CD4-positive, alpha-beta memory T cell (primary cell): ENCODE measurements around the gene MCM6. TPM values are rescaled to one million over a fixed set of nuclear protein-coding genes. Genes with fewer than 3 reads are reported as not detected.

Experiments used
- CTCF ChIA-PET: fragments of 350-600 bp; sonication (Branson Sonifier 250); formaldehyde crosslinking; loops from one replicate; lab custom pipeline; 2021; ENCODE audit warnings: inconsistent platforms; ENCODE audit not compliant: partially characterized antibody; lab: Charles Lee
- POLR2A ChIA-PET: fragments of 350-600 bp; sonication (Branson Sonifier 250); formaldehyde crosslinking; loops from one replicate; lab custom pipeline; 2021; ENCODE audit not compliant: partially characterized antibody; lab: Charles Lee
- DNase-seq, 5 donors: peaks; one replicate each; pipeline versions ENCODE4 v3.0.0 to v3.0.0-alpha.2; 2020 to 2022; ENCODE audit warnings: mixed read lengths in 1 of 5
- H3K27ac ChIP-seq: one replicate; pipeline ENCODE4 v1.7.0; 2013; ENCODE audit warnings: low read depth, low read length
- H3K27me3 ChIP-seq: 2 replicates; pipeline ENCODE4 v1.7.0; 2013; ENCODE audit warnings: mild to moderate bottlenecking, low read length, moderate library complexity; ENCODE audit not compliant: insufficient read depth
- H3K36me3 ChIP-seq: 2 replicates; pipeline ENCODE4 v1.7.0; 2013; ENCODE audit warnings: mild to moderate bottlenecking, low read length, moderate library complexity; ENCODE audit not compliant: insufficient read depth
- H3K4me1 ChIP-seq: 2 replicates; pipeline ENCODE4 v1.7.0; 2013; ENCODE audit warnings: mild to moderate bottlenecking, low read length, moderate library complexity; ENCODE audit not compliant: insufficient read depth
- H3K4me3 ChIP-seq, 2 donors: one replicate each; pipeline ENCODE4 v1.7.0; 2013; ENCODE audit warnings: low read length in 2 of 2, mild to moderate bottlenecking in 1 of 2
- H3K9me3 ChIP-seq, 2 donors: one replicate each; pipeline ENCODE4 v1.7.0; 2013; ENCODE audit warnings: low read length in 2 of 2, control low read depth in 1 of 2; ENCODE audit not compliant: control insufficient read depth in 1 of 2
- H3K27ac Mint-ChIP-seq, 7 donors: one replicate each; pipeline ENCODE4 v1.8.0; 2020 to 2021; ENCODE audit warnings: mixed read lengths in 7 of 7, mild to moderate bottlenecking in 6 of 7, inconsistent platforms in 3 of 7, moderate library complexity in 3 of 7
- H3K27me3 Mint-ChIP-seq, 2 donors: one replicate each; pipeline ENCODE4 v1.8.0; 2020 to 2021; ENCODE audit warnings: mixed read lengths in 2 of 2
- H3K36me3 Mint-ChIP-seq, 2 donors: one replicate each; pipeline ENCODE4 v1.8.0; 2020 to 2021; ENCODE audit warnings: mixed read lengths in 2 of 2, inconsistent platforms in 1 of 2, mild to moderate bottlenecking in 1 of 2
- H3K4me1 Mint-ChIP-seq, 4 donors: one replicate each; pipeline ENCODE4 v1.8.0; 2020 to 2021; ENCODE audit warnings: mixed read lengths in 4 of 4, mild to moderate bottlenecking in 1 of 4
- H3K4me3 Mint-ChIP-seq, 8 donors: one replicate each; pipeline ENCODE4 v1.8.0; 2020 to 2021; ENCODE audit warnings: mixed read lengths in 8 of 8, mild to moderate bottlenecking in 7 of 8, moderate library complexity in 6 of 8, inconsistent platforms in 3 of 8
- H3K9me3 Mint-ChIP-seq, 8 donors: one replicate each; pipeline ENCODE4 v1.8.0; 2020 to 2021; ENCODE audit warnings: mixed read lengths in 8 of 8, mild to moderate bottlenecking in 5 of 8, inconsistent platforms in 3 of 8, moderate library complexity in 1 of 8
- intact Hi-C: fragments of 100-400 bp; cut with micrococcal nuclease; formaldehyde crosslinking; loops from one replicate; pipeline ENCODE4 v1.15.1; 2023
- polyA plus RNA-seq, 2 donors: library from polyadenylated mRNA; unstranded; fragments of 300-500 nt; fragmentation: Illumina TruSeq; gene quantifications; one replicate each; pipeline ENCODE4 v1.2.3, GENCODE V29; 2021
- total RNA-seq, 2 experiments: library from RNA; stranded (reverse); gene quantifications; one replicate each; pipeline ENCODE4 v1.2.3, GENCODE V29; 2021

Gene MCM6
- 10 to 100 TPM; 31.2 to 32.7 TPM for total RNA-seq
- 10 to 100 TPM; 16.1 to 19.0 TPM for polyA plus RNA-seq

- Histone ChIP-seq H3K4me1 (peaks cover 31% of the 10 kb centered on the region), H3K27ac (peak within 1 kb of the TSS; percentile 80), H3K27me3 (no peaks in the 10 kb centered on the region), H3K4me3 (peak within 1 kb of the TSS; percentile 82 to 84), H3K9me3 (no peaks in the 10 kb centered on the region), H3K36me3 (peaks cover 5% of the 10 kb centered on the region)
- Mint-ChIP-seq H3K4me1 (peaks cover 27 to 47% (median 37%) of the 10 kb centered on the region in 4 donors), H3K36me3 (peaks cover 7 to 20% of the 10 kb centered on the region in 2 donors), H3K27ac (peak within 1 kb of the TSS; percentile 94 to 97 (median 95)), H3K4me3 (peak within 1 kb of the TSS; percentile 81 to 96 (median 95)), H3K9me3 (no peaks in the 10 kb centered on the region), H3K27me3 (peaks cover 0 to 1% of the 10 kb centered on the region in 2 donors)
- POLR2A ChIA-PET: interaction anchor here (0.7 to 1.9 kb wide), 15 partner anchors 10 to 958 kb away, joined by 3 to 11 read pairs (median 4); partner anchors contain the start of genes CCNT2, R3HDM1, RAB3GAP1 and UBXN4
- intact Hi-C loops: loop anchor here (1.0 to 5.0 kb wide), 7 partner anchors 106 to 958 kb away; partner anchors contain the start of genes CCNT2, R3HDM1, RAB3GAP1 and UBXN4
- CTCF ChIA-PET: no interaction called here
- DNase-seq: peak; percentile 97 to 98 (median 98)
Measured at GRCh38 chr2:135876066-135876711, at the start of gene MCM6. TSS of gene MCM6 (minus strand) at chr2:135876443. CDS start at chr2:135876365, 78 bp downstream.

- no peaks in the 10 kb centered on the region for H3K27me3 Mint-ChIP-seq
- H3K9me3 Mint-ChIP-seq: no peaks in the 10 kb centered on the region
- ChIA-PET POLR2A (no interaction called here), CTCF (no interaction called here)
- peaks cover 0 to 2% (median under 1%) of the 10 kb centered on the region in 4 donors for H3K4me1 Mint-ChIP-seq
- no peak overlapping the region for H3K4me3 Mint-ChIP-seq
- H3K4me1 ChIP-seq: no peaks in the 10 kb centered on the region
- no peak overlapping the region for H3K27ac ChIP-seq
- peaks cover 19 to 45% of the 10 kb centered on the region in 2 donors for H3K36me3 Mint-ChIP-seq
- intact Hi-C loops: no loop called here
- no peaks in the 10 kb centered on the region for H3K9me3 ChIP-seq
- H3K4me3 ChIP-seq: no peak overlapping the region
- H3K27me3 ChIP-seq: no peaks in the 10 kb centered on the region
- no peak for DNase-seq
- H3K27ac Mint-ChIP-seq: peak overlapping the region in 2 of 7 donors; percentile 8 to 23
- H3K36me3 ChIP-seq: no peaks in the 10 kb centered on the region
Measured at GRCh38 chr2:135925571-135925970, 49.3 kb upstream of the MCM6 start.

GRCh38 chr2:135916207-135916606 is 40.0 kb upstream of the MCM6 start:
- Histone ChIP-seq H3K27me3 (no peaks in the 10 kb centered on the region), H3K27ac (no peak overlapping the region), H3K4me3 (no peak overlapping the region), H3K4me1 (no peaks in the 10 kb centered on the region), H3K36me3 (peaks cover 9% of the 10 kb centered on the region), H3K9me3 (no peaks in the 10 kb centered on the region)
- DNase-seq: peak in 4 of 5 donors; percentile 46 to 59 (median 54)
- ChIA-PET CTCF (interaction anchor here (1.4 to 7.4 kb wide), 2 partner anchors 466 to 474 kb away, joined by 4 to 487 read pairs; no protein-coding TSS in a partner anchor), POLR2A (interaction anchor here (1.0 to 5.0 kb wide), 2 partner anchors 203 to 467 kb away, joined by 5 to 44 read pairs; no protein-coding TSS in a partner anchor)
- Mint-ChIP-seq H3K36me3 (peaks cover 9 to 20% of the 10 kb centered on the region in 2 donors), H3K4me1 (peaks cover 0 to 8% (median 3%) of the 10 kb centered on the region in 4 donors), H3K27me3 (no peaks in the 10 kb centered on the region), H3K4me3 (no peak overlapping the region), H3K9me3 (no peaks in the 10 kb centered on the region), H3K27ac (peak overlapping the region in 5 of 7 donors; percentile 1 to 86 (median 74))
- intact Hi-C loops: loop anchor here (1.0 to 5.0 kb wide), 7 partner anchors 46 to 468 kb away; no protein-coding TSS in a partner anchor

GRCh38 chr2:135914485-135914884 is 38.2 kb upstream of the MCM6 start:
- Histone ChIP-seq H3K27ac (no peak overlapping the region), H3K36me3 (peaks cover 16% of the 10 kb centered on the region), H3K9me3 (no peaks in the 10 kb centered on the region), H3K27me3 (no peaks in the 10 kb centered on the region), H3K4me3 (no peak overlapping the region), H3K4me1 (no peaks in the 10 kb centered on the region)
- Mint-ChIP-seq H3K27ac (peak overlapping the region in 2 of 7 donors; percentile 31 to 71), H3K4me1 (peaks cover 0 to 8% (median 3%) of the 10 kb centered on the region in 4 donors), H3K27me3 (no peaks in the 10 kb centered on the region), H3K4me3 (no peak overlapping the region), H3K36me3 (peaks cover 18 to 28% of the 10 kb centered on the region in 2 donors), H3K9me3 (no peaks in the 10 kb centered on the region)
- intact Hi-C loops: no loop called here
- ChIA-PET CTCF (interaction anchor here (0.7 to 7.4 kb wide), 32 partner anchors 8 to 1924 kb away, joined by 3 to 487 read pairs (median 4); no protein-coding TSS in a partner anchor), POLR2A (interaction anchor here (0.7 to 5.0 kb wide), 6 partner anchors 200 to 469 kb away, joined by 3 to 44 read pairs (median 4); no protein-coding TSS in a partner anchor)
- DNase-seq: no peak

- Histone ChIP-seq H3K27ac (no peak overlapping the region), H3K36me3 (peaks cover 16% of the 10 kb centered on the region), H3K4me3 (no peak overlapping the region), H3K4me1 (no peaks in the 10 kb centered on the region), H3K27me3 (no peaks in the 10 kb centered on the region), H3K9me3 (no peaks in the 10 kb centered on the region)
- peaks cover 22 to 29% of the 10 kb centered on the region in 2 donors for H3K36me3 Mint-ChIP-seq
- no peaks in the 10 kb centered on the region for H3K9me3 Mint-ChIP-seq
- CTCF ChIA-PET: interaction anchor here (0.7 to 7.4 kb wide), 43 partner anchors 9 to 1925 kb away, joined by 3 to 487 read pairs (median 3); no protein-coding TSS in a partner anchor
- DNase-seq: peak; percentile 48 to 61 (median 58)
- peaks cover 0 to 8% (median 3%) of the 10 kb centered on the region in 4 donors for H3K4me1 Mint-ChIP-seq
- no peak overlapping the region for H3K4me3 Mint-ChIP-seq
- no peaks in the 10 kb centered on the region for H3K27me3 Mint-ChIP-seq
- H3K27ac Mint-ChIP-seq: peak overlapping the region; percentile 34 to 90 (median 81)
- POLR2A ChIA-PET: interaction anchor here (0.6 to 5.0 kb wide), 6 partner anchors 8 to 470 kb away, joined by 3 to 44 read pairs (median 6); no protein-coding TSS in a partner anchor
- intact Hi-C loops: no loop called here
Measured at GRCh38 chr2:135913727-135914365, 37.6 kb upstream of the MCM6 start.

- Mint-ChIP-seq H3K36me3 (peaks cover 46 to 57% of the 10 kb centered on the region in 2 donors), H3K9me3 (no peaks in the 10 kb centered on the region), H3K4me1 (no peaks in the 10 kb centered on the region), H3K27ac (peak overlapping the region in 1 of 7 donors; percentile 27), H3K4me3 (no peak overlapping the region), H3K27me3 (no peaks in the 10 kb centered on the region)
- H3K36me3 ChIP-seq: peaks cover 32% of the 10 kb centered on the region
- no peak overlapping the region for H3K27ac ChIP-seq
- ChIA-PET POLR2A (no interaction called here), CTCF (interaction anchor here (0.6 to 2.0 kb wide), 5 partner anchors 49 to 474 kb away, joined by 3 to 16 read pairs (median 4); no protein-coding TSS in a partner anchor)
- H3K27me3 ChIP-seq: no peaks in the 10 kb centered on the region
- no peaks in the 10 kb centered on the region for H3K9me3 ChIP-seq
- intact Hi-C loops: no loop called here
- DNase-seq: no peak
- H3K4me3 ChIP-seq: no peak overlapping the region
- no peaks in the 10 kb centered on the region for H3K4me1 ChIP-seq
Measured at GRCh38 chr2:135909976-135910375, 33.7 kb upstream of the MCM6 start.
